Embryonic facial prominence (tissue), 1 donor: ENCODE measurements around the gene OSBPL10.
A peak's percentile ranks its signal among the peaks of the same experiment; 100 is the strongest.
"Not testable (repeated sequence)": the region's sequence is repeated elsewhere in the genome, so short reads cannot be mapped to it uniquely, and the experiment has no call there.

Source experiments
- DNase-seq: peaks from one replicate; pipeline ENCODE4 v3.0.0-alpha.2; 2016; ENCODE audit errors: extremely low spot score

OSBPL10 gene, protein sequence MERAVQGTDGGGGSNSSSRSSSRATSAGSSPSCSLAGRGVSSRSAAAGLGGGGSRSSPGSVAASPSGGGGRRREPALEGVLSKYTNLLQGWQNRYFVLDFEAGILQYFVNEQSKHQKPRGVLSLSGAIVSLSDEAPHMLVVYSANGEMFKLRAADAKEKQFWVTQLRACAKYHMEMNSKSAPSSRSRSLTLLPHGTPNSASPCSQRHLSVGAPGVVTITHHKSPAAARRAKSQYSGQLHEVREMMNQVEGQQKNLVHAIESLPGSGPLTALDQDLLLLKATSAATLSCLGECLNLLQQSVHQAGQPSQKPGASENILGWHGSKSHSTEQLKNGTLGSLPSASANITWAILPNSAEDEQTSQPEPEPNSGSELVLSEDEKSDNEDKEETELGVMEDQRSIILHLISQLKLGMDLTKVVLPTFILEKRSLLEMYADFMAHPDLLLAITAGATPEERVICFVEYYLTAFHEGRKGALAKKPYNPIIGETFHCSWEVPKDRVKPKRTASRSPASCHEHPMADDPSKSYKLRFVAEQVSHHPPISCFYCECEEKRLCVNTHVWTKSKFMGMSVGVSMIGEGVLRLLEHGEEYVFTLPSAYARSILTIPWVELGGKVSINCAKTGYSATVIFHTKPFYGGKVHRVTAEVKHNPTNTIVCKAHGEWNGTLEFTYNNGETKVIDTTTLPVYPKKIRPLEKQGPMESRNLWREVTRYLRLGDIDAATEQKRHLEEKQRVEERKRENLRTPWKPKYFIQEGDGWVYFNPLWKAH

DNA sequence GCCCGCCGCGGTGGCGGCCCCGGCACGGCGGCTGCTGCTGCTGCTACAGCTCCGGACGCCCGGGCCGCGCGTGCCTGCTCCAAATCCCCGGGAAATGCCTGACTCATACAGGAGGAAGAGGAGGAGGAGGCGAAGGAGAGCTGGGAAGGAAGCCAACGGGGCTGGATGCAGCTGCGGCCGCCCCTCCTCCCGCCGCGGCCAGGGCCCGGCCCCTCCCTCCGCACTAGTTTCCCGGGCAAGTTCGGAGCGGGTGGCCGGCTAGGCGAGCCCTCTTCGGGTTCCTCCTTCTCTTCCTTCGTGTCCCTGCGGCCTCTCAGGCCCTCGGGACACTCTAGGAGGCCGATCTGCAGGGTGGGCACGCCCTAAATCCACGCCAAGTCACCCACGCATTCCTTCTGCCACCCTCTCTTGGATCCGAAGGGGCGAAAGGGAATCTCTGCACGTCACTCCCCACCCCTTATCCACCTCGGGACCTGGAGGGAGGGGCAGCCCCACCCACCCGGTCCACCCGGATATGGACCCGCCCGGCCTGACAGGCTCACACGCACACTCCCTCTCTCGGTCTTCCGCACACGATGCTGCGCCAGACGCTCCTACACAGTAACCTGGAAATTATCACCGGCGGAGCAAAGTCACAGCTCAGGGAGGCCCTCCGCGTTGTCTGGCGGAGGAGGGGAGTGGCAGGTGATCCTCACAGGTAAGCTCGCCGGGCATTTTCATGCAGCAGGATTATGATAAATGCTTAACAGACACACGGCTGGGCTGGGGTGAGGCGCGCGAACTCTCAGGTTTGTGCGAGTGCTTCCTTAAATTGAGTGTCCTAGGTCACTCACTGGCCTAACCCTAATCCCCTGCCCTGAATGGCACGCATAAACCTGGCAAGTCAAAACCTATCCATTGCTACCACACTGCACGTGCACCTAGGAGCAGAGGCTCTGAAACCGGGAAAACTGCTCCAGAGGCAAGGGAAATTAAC is at the start of gene OSBPL10, which contains the start of gene ZNF860:
Gene OSBPL10, minus strand, starts transcription at position 57 of the 976 bp plus-strand sequence. CDS start 83 bp downstream, outside the sequence.
Gene ZNF860, plus strand, starts transcription at position 545 of the 976 bp plus-strand sequence. CDS start 7,330 bp downstream, outside the sequence.
- peak; percentile 34 for DNase-seq

DNA sequence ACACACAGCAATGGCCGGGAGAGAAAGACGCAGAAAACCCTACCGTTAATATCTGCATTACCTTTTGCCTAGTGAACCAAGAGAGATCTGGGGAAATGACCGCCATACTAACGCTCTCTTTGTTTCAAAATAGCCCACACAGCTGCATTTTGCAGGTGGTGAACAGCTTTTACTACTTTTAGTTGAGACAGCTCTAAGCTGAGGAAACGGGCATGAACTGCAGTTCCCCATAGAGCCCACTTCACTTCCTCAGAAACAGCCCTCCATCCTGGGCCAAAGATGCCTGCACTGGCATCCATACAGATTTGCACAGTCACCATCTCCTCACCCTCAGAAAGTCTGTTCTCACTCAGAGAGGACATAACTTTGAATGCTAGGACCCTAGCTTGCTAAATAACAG is 45.5 kb upstream of the OSBPL10 start:
- no peak for DNase-seq

DNA sequence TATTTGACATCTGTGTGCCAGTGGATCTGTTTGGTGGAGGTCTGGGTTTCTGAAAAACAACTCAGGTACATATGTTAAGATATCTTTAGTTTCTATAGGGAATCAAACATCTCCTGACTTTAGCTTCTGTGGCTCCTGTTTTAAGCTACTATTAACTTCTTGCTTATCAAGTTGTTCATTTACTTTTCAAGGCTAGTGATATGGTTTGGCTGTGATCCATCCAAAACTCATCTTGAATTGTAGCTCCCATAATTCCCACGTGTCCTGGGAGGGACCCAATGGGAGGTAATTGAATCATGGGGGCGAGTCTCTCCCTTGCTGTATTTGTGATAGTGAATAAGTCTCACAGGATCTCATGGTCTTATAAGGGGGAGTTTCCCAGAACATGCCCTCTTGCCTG is 41.9 kb upstream of the OSBPL10 start:
- DNase-seq: no peak

DNA sequence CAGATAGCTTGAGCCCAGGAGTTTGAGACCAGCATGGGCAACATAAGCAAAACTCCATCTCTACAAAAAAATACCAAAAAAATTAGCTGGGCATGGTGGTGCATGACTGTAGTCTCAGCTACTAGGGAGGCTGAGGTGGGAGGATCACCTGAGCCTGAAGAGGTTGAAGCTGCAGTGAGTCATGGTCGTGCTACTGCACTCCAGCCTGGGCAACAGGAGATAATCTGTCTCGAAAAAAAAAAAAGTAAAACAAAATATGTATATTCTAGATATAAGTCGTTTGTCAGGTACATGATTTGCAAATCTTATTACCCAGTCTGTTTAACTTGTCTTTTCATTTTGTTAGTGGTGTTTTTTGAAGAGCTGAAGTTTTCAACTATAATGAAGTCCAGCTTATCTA is 40.7 kb upstream of the OSBPL10 start:
- no peak for DNase-seq

DNA sequence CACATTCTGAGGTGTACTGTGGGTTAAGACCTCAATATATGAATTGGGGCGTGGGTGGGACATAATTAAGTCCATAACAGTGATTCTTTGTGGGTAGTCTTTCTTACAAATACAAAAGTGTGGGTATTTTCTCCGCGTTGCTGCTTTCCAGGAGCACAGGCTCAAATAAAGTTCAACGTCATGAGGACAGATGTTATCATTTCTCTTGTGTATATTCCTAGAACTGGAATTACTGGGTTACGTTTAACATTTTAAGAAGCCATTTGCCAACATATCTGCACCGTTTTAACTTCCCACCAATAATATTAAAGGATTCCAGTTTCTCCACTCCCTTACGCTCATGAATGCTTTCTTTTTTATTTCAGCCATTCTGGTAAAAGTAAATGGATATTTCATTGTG is 40.1 kb upstream of the OSBPL10 start:
- no peak for DNase-seq

DNA sequence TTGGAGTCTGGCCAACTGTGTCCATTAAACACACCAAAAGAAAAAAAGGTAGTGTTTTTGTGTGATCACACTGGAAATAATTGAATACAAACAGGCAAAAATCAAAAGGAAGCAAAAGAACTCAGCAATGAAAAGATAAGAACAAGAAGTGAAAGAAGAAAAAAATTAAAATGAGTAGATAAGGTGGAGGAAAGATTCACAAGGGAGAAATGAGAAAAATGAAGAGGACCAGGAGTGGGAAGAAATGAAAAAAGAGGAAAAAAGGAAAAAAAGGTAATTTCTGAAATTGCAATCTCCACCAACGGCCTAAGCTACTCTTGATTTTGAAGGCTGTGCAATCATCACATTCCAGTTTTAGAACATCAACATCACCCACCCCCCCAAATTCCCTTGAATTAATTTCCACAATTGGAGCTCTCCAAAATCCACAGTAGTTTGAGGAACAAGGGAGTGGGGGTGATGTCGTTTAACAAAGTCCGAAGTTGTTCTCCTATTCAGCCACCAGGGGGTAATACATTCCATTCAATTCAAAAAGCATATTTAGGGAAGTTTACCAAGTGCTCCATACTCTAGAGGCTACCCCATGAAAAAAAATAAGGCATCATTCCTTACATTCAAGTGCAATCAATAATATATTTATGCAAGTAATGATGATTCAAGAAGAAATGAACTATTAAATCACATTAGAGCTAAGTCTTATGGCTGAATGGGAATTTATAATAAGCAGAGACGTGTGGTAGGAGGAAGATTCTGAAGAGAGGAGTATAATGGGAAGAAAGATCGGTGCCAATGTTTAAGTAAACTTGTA is 37.9 kb upstream of the OSBPL10 start:
- DNase-seq: peak; percentile 39

DNA sequence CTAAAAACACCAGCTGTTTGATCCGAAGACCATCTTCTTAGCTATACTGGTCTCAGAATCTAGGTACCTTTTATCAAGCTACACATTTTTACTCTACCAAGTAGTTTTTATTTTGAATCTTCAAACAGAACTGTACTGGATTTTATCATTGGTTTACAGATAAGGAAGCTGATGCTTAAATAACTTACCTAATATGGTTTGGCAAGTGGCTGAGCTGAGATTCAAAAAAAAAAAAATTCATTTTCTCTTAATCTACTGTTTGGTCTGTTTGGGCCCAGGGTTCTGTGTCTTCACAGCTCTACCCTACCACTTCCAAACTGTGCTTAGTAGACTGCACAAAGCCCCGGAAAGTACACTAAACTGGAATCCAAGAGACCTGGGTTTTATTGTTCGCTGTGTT is 36.2 kb upstream of the OSBPL10 start:
- no peak for DNase-seq

DNA sequence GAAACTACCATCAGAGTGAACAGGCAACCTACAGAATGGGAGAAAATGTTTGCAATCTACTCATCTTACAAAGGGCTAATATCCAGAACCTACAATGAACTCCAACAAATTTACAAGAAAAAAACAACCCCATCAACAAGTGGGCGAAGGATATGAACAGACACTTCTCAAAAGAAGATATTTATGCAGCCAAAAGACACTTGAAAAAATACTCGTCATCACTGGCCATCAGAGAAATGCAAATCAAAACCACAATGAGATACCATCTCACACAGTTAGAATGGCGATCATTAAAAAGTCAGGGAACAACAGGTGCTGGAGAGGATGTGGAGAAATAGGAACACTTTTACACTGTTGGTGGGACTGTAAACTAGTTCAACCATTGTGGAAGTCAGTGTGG is 34.6 kb upstream of the OSBPL10 start:
- DNase-seq: not testable (repeated sequence)

DNA sequence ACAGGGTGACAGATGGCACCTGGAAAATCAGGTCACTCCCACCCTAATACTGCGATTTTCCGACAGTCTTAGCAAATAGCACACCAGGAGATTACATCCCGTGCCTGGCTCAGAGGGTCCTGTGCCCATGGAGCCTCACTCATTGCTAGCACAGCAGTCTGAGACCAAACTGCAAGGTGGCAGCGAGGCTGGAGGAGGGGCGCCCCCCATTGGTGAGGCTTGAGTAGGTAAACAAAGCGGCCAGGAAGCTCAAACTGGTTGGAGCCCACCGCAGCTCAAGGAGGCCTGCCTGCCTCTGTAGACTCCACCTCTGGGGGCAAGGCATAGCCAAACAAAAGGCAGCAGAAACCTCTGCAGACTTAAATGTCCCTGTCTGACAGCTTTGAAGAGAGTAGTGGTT is 29.6 kb upstream of the OSBPL10 start:
- not testable (repeated sequence) for DNase-seq

DNA sequence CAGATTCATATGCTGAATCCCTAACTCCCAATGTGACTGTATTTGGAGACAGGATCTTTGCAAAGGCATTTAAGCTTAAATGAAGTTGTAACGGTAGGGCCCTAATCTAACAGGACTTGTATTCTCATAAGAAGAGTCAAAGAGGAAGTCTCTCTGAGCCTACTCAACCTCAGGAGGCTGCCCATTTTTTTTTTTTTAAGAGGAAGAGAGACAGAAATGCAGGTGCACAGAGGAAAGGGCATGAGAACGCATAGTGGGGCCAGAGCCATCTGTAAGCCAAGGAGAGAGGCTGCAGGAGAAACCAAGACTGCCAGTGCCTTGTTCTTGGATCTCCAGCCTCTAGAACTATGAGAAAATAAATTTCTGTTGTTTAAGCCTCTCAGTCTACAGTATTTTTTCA is 28.9 kb upstream of the OSBPL10 start:
- DNase-seq: no peak

DNA sequence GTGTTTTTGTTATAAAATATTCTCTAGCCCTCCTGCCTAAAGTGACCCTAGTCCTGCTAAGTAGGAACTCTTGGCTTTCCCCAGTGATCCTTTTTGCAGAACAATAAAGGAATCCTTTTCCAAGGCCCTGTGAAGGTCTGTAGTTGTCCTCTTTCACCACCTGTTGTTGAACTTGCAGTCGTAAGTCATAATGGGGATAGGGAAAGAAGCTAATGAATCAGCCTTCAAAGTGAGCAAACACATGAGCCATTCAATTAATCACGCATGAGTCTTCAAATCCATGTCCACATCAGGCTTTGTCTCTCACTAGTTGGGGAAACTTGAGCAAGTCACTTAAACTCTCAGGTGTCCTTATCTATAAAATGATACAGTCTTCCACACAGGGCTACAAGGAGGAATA is 28.0 kb upstream of the OSBPL10 start:
- no peak for DNase-seq

DNA sequence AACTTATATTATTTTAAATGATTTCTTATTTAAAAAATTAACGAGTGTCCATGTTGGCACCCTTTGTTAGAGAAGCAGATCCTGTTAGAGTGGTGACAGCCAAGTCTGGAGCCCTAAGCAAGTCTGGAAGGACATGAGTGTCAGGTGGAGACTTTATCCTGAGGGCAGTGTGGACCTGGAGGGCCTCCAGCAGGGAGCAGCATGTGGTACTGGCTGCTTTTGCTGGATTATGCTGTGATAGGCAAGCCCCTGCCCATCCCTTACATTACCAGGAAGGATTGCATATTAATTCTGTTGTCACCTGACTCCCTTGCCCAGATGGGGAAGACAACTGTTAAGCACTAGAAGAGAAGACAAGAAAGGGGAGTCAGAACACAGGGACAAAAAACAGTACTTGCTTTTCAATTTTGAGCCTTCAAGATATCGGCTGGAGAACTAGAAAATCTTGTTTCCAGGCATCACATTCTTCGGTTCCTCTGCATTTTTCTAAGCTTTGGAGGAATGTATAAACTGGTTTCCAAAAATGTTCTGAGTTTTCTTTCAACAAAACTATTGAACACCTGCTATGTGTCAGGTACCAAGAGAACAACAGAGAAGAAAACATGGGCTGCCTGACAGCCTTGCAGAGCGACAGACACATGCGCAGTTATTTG is 23.2 kb upstream of the OSBPL10 start:
- DNase-seq: peak; percentile 20

DNA sequence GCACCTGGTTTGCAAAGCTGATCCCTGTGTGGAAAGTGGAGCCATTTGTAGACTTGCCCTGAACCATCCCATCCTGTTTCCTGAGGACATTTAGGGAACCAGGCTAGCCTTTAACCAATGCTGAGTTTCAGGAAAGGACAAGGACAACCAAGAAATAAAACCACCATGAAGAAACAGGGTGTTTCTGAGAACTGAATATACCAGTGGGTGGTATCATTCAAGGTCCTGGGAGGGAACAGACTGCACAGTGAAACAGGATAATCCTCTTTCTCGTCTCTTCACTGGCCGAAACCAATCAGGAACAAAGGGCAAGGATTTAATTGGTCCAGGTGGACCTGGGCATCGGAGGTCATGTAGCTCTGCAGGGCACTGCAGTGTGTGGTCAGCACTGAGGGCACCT is 22.3 kb upstream of the OSBPL10 start:
- DNase-seq: no peak

DNA sequence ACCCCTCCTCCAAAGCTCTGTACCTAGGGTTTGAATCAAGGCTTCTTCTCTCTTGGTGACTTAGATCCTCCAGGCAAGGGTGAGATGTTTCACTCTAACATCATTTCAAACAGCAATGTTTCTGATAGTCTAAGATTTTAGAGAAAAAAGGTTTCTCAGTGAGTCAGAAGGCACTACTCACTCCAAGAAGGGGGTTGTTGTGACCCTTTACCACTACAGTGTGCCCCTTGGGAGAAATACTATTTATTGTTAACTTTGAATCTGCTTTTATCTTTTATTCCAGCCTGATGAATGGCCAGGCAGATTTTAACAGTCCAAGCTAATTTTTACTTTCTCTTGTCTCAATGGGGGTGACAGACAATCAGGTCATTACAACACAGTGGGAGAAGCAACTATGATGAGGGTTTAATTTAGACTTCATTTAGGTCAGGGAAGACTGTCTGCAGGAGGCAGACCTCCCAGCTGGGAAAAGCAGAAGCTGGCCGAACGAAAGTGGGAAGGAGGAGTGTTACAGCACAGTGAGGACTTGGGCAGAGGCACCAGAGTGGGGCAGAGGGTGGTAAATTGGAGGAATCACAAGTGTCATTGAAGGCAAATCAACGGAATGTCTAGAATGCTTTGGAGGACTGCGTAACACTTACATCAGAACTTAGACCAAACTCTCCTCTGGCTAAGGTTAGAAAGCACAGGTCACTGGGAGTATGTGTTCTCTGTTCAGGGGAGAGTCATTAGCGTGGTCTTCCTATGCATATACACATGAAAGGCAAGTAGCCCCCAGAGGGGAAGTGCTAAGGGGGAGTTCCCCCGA is 21.7 kb upstream of the OSBPL10 start:
- no peak for DNase-seq

DNA sequence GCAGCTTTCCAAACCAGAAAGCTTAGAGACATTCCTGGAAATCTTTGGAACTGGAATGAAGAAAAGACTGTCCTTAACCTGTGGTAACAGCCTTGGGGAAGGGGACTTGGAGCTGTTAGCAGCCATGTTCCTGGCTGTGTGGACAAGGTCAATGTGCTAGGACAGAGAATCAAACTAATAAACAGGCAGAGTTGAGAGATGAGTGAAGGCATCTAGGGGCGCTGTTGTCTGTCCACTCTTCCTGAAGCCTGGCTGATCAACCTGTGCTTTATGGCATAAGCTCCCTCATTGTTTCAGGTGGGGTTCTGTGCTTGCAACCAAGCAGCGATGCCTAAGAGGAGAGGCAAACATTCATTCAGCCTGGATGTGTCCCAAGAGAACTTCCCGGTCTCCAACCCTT is 19.8 kb upstream of the OSBPL10 start:
- DNase-seq: no peak

DNA sequence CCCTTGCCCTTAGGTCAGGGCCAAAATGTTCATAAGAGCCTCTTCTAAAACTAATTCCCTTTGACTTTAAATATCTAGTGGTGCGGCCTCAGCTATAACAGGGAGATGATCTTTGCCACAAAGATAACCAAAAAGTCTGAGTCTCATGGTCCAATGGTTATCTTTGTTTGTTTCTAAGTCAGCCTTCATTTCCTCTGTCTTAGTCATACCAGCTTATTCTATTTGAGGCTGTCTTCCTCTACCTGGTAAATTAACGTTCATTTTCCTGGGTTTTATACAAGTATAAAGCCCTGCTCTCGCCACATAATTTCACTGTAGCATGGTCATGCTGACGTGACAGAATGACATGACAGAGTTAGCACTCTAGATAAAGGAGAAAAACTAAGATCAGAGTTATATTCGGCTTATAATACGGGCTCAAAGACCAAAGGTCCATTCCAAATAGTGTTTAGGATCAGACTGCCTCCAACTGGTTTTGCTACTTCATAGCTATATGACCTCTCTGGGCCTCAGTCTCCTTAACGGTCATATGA is 18.9 kb upstream of the OSBPL10 start:
- DNase-seq: no peak

DNA sequence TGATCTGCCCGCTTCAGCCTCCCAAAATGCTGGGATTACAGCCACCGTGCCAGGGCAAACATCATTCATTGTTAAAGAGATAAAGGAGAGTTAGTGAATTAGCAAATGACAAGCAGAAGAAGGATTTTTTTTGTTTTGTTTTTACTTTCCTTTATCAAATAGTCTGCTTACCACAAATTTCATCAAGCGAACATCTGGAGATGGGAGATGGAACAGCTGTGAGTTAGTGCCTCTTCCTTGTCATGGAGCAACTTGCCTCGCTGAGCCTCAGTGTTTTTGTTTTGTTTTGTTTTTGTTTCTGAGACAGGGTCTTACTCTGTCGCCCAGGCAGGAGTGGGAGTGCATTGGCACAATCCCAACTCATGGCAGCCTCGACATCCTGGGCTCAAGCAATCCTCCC is 16.4 kb upstream of the OSBPL10 start:
- DNase-seq: no peak

DNA sequence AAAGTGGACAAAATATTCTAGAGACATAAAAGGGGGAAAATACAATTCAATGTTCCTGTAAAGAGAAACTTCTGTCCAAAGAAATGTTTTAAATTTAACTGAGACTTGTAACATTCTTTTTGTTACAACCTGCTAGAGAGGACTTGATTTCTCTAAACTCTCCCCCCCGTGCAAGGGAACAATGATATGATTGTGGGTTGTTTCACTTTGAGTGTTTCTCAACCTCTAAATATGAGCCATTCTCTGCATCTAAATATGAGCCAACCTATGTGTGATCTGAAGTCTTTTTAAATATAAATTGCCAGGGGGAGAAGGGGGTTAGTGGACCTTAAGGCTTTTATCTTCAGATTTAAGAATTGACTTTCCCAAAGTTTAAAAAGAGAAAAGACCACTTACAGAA is 15.1 kb upstream of the OSBPL10 start:
- no peak for DNase-seq

DNA sequence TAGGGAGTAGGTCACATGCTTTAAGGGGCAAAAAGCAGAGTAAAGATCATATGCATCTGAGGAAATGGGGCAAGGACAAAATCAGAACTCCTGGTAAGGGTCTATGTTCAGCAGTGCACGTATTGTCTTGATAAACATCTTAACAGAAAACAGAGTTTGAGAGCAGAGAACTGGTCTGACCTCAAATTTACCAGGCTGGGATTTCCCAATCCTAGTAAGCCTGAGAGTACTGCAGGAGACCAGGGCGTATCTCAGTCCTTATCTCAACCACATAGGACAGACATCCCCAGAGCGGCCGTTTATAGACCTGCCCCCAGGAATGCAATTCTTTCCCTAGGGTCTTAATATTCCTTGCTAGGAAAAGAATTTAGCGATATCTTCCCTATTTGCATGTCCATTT is 14.0 kb upstream of the OSBPL10 start:
- not testable (repeated sequence) for DNase-seq
